PC-9 (cell line): Measurements from ENCODE around the gene KIF17. TPM values are rescaled to one million over a fixed set of nuclear protein-coding genes. Genes with fewer than 3 reads are reported as not detected.

Experiments used
- BruUV-seq: library from RNA; stranded (reverse); fragments of 400-500 nt; replicated peaks from 2 replicates; lab custom pipeline; 2021; lab: Mats Ljungman, UMichigan
- CTCF ChIA-PET: fragments of 300-600 bp; sonication (Branson Sonifier 250); formaldehyde crosslinking; loops from one replicate; lab custom pipeline; 2022; ENCODE audit warnings: antibody characterized with exemption; lab: Charles Lee
- POLR2A ChIA-PET: fragments of 300-600 bp; sonication (Branson Sonifier 250); formaldehyde crosslinking; loops from one replicate; lab custom pipeline; 2022; ENCODE audit warnings: antibody characterized with exemption; ENCODE audit not compliant: unreplicated experiment; lab: Charles Lee
- DNase-seq, 2 experiments: peaks; one replicate each; pipeline versions ENCODE4 v3.0.0 to v3.0.0-alpha.2; 2015 to 2022; ENCODE audit warnings: mixed read lengths in 1 of 2
- H2AFZ ChIP-seq: fragments of 200-600 bp; sonication (generic); 2 replicates; pipeline ENCODE4 v1.8.1; 2017; ENCODE audit warnings: antibody characterized with exemption
- H3F3A ChIP-seq: fragments of 200-600 bp; sonication (generic); 2 replicates; pipeline ENCODE4 v1.8.1; 2017; ENCODE audit warnings: antibody characterized with exemption, mild to moderate bottlenecking, low read depth; ENCODE audit not compliant: insufficient read depth
- H3K27ac ChIP-seq: fragments of 200-600 bp; sonication (generic); 2 replicates; pipeline ENCODE4 v1.6.1; 2016; ENCODE audit warnings: mixed run types
- H3K27me3 ChIP-seq: fragments of 200-600 bp; sonication (generic); 2 replicates; pipeline ENCODE4 v1.6.1; 2016; ENCODE audit warnings: low read depth, mixed run types; ENCODE audit not compliant: insufficient read depth
- H3K36me3 ChIP-seq: fragments of 200-600 bp; sonication (generic); 2 replicates; pipeline ENCODE4 v1.6.1; 2016; ENCODE audit warnings: low read depth, mixed run types
- H3K4me1 ChIP-seq: fragments of 200-600 bp; sonication (generic); replicated peaks from 2 replicates; pipeline ENCODE4 v1.6.1; 2016; ENCODE audit warnings: mixed run types; ENCODE audit not compliant: insufficient read depth
- H3K4me2 ChIP-seq: fragments of 200-600 bp; sonication (generic); 2 replicates; pipeline ENCODE4 v1.6.1; 2017; ENCODE audit warnings: mixed run types
- H3K4me3 ChIP-seq: fragments of 200-600 bp; sonication (generic); 2 replicates; pipeline ENCODE4 v1.6.1; 2016; ENCODE audit warnings: mixed run types
- H3K79me2 ChIP-seq: fragments of 200-600 bp; sonication (generic); 2 replicates; pipeline ENCODE4 v1.6.1; 2017; ENCODE audit warnings: low read depth, mixed run types
- H3K9me2 ChIP-seq: fragments of 200-600 bp; sonication (generic); 2 replicates; pipeline ENCODE4 v1.8.1; 2017; ENCODE audit warnings: mild to moderate bottlenecking; ENCODE audit not compliant: insufficient read depth
- H3K9me3 ChIP-seq: fragments of 200-600 bp; sonication (generic); 2 replicates; pipeline ENCODE4 v1.8.1; 2016; ENCODE audit warnings: low read depth; ENCODE audit not compliant: insufficient read depth
- H4K20me1 ChIP-seq: fragments of 200-600 bp; sonication (generic); 2 replicates; pipeline ENCODE4 v1.8.1; 2017; ENCODE audit not compliant: insufficient read depth
- EZH2 ChIP-seq: fragments of 200-600 bp; sonication (generic); IDR thresholded peaks from 2 replicates; pipeline ENCODE4 v1.8.0; 2017; ENCODE audit warnings: antibody characterized with exemption, low read depth
- intact Hi-C: fragments of 100-400 bp; cut with micrococcal nuclease; formaldehyde crosslinking; loops from one replicate; pipeline ENCODE4 v1.10.0; 2022; ENCODE audit not compliant: unreplicated experiment
- total RNA-seq: library from RNA; stranded (reverse); gene quantifications from 2 replicates; pipeline ENCODE4 v1.2.3, GENCODE V29; 2021
- TF ChIP-seq, protein P1 (sequence below): fragments of 200-600 bp; sonication (generic); conservative IDR thresholded peaks from 2 replicates; pipeline ENCODE4 v1.6.1; 2017; ENCODE audit warnings: mixed run types, antibody characterized with exemption, mild to moderate bottlenecking, moderate library complexity

Gene KIF17
- total RNA-seq, 1 experiment from 2014 or later = 1.2 TPM

- Histone ChIP-seq H3K4me2 (peak overlapping the region; percentile 88), H3K4me1 (peaks cover 12% of the 10 kb centered on the region), H2AFZ (peak overlapping the region; percentile 52; the same call in 1 of the 2 replicates), H3K27ac (0 out of 2 replicates have a peak overlapping the region, but pooled peaks have one; percentile 44), H3K36me3 (no peaks in the 10 kb centered on the region), H3F3A (peaks cover 15% of the 10 kb centered on the region), H3K4me3 (peak overlapping the region; percentile 58), H3K9me3 (no peaks in the 10 kb centered on the region), H3K9me2 (no peaks in the 10 kb centered on the region), H3K79me2 (no peaks in the 10 kb centered on the region), H3K27me3 (no peaks in the 10 kb centered on the region), H4K20me1 (no peaks in the 10 kb centered on the region)
- TF ChIP-seq, protein P1, sequence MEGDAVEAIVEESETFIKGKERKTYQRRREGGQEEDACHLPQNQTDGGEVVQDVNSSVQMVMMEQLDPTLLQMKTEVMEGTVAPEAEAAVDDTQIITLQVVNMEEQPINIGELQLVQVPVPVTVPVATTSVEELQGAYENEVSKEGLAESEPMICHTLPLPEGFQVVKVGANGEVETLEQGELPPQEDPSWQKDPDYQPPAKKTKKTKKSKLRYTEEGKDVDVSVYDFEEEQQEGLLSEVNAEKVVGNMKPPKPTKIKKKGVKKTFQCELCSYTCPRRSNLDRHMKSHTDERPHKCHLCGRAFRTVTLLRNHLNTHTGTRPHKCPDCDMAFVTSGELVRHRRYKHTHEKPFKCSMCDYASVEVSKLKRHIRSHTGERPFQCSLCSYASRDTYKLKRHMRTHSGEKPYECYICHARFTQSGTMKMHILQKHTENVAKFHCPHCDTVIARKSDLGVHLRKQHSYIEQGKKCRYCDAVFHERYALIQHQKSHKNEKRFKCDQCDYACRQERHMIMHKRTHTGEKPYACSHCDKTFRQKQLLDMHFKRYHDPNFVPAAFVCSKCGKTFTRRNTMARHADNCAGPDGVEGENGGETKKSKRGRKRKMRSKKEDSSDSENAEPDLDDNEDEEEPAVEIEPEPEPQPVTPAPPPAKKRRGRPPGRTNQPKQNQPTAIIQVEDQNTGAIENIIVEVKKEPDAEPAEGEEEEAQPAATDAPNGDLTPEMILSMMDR = no peak
- no peak for TF ChIP-seq EZH2
- CTCF ChIA-PET = interaction anchor here (0.6 to 0.7 kb wide), 2 partner anchors 55 to 552 kb away, joined by 4 to 5 read pairs; partner anchors contain the start of gene HP1BP3
- POLR2A ChIA-PET = no interaction called here
- peak; percentile 35 to 61 for DNase-seq
- no TSS peak for BruUV-seq
- intact Hi-C loops = loop anchor here (5.0 kb wide), 2 partner anchors 35 to 210 kb away; no protein-coding TSS in a partner anchor
Observed at GRCh38 chr1:20732071-20732587, 14.3 kb upstream of the KIF17 start.

GRCh38 chr1:20731057-20731991, 13.5 kb upstream of the KIF17 start:
- no peaks in the 10 kb centered on the region for H3K79me2 ChIP-seq
- BruUV-seq = no TSS peak
- CTCF ChIA-PET = interaction anchor here (0.6 to 0.7 kb wide), 2 partner anchors 56 to 107 kb away, joined by 5 to 6 read pairs; partner anchors contain the start of gene HP1BP3

GRCh38 chr1:20730690-20731056, 12.9 kb upstream of the KIF17 start:
- H3K79me2 ChIP-seq = no peaks in the 10 kb centered on the region
- H3K27ac ChIP-seq = no peak overlapping the region
- H3K4me2 ChIP-seq = no peak overlapping the region
- TF ChIP-seq, protein P1 = no peak
- no peak for TF ChIP-seq EZH2
- intact Hi-C loops = loop anchor here (5.0 kb wide), 2 partner anchors 33 to 208 kb away; no protein-coding TSS in a partner anchor
- ChIA-PET POLR2A (no interaction called here), CTCF (interaction anchor here (0.6 kb wide), 1 partner anchor 106 kb away, joined by 6 read pairs; no protein-coding TSS in a partner anchor)
- no peaks in the 10 kb centered on the region for H3K9me2 ChIP-seq
- no TSS peak for BruUV-seq
- H3K4me1 ChIP-seq = peaks cover 12% of the 10 kb centered on the region
- H3K4me3 ChIP-seq = no peak overlapping the region
- peaks cover 15% of the 10 kb centered on the region for H3F3A ChIP-seq
- H3K9me3 ChIP-seq = no peaks in the 10 kb centered on the region
- H3K27me3 ChIP-seq = no peaks in the 10 kb centered on the region
- no peaks in the 10 kb centered on the region for H3K36me3 ChIP-seq
- H2AFZ ChIP-seq = no peak overlapping the region
- no peaks in the 10 kb centered on the region for H4K20me1 ChIP-seq
- DNase-seq = no peak

More at GRCh38 chr1:20731057-20731991, 13.5 kb upstream of the KIF17 start:
- H3K4me3 ChIP-seq = peak overlapping the region; percentile 58; the same call in 1 of the 2 replicates
- POLR2A ChIA-PET = no interaction called here
- H3K9me3 ChIP-seq = no peaks in the 10 kb centered on the region
- no peak overlapping the region for H3K27ac ChIP-seq
- no peaks in the 10 kb centered on the region for H4K20me1 ChIP-seq
- intact Hi-C loops = loop anchor here (5.0 kb wide), 2 partner anchors 34 to 209 kb away; no protein-coding TSS in a partner anchor
- peaks cover 12% of the 10 kb centered on the region for H3K4me1 ChIP-seq
- H2AFZ ChIP-seq = no peak overlapping the region
- no peak for TF ChIP-seq EZH2
- TF ChIP-seq, protein P1 = no peak
- no peaks in the 10 kb centered on the region for H3K27me3 ChIP-seq
- peak overlapping the region; percentile 88 for H3K4me2 ChIP-seq
- no peak for DNase-seq
- H3K36me3 ChIP-seq = no peaks in the 10 kb centered on the region
- H3K9me2 ChIP-seq = no peaks in the 10 kb centered on the region
- H3F3A ChIP-seq = peaks cover 15% of the 10 kb centered on the region
